ENCODE data around the gene MORN1. TPM values are rescaled to one million over a fixed set of nuclear protein-coding genes. Genes with fewer than 3 reads are reported as not detected.

MORN1 gene
- total and polyA plus RNA-seq, 2 of the 4 experiments (the other 2 are of a cell fraction), result 3.0 to 4.2 TPM

DNA sequence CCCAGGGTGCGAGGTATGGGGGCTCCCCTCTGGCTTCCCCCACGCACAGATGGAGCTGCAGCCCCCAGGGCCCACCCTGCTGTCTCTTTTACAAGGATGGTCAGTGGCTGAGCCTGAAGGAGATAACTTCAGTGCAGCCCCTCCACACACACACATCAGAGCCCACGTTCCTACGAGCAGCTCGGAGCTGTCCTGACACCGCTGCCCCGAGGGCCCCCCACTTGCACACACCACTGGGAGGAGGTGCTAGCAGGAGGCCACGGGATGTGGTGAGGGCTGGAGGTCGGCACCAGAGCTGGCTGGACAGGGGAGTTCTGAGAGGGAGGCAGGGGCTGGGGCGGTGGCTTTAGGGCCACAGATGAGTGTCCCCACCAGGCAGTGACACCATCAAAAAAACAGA, 53.9 kb downstream of the MORN1 start:
- Histone ChIP-seq H3K27me3 (ENCODE audit: control insufficient read depth, insufficient read depth, low read length) (no peaks in the 10 kb centered on the region; the same call in 1 of the 2 replicates), H3K14ac (replicated peaks; ENCODE audit: low read depth, low read length) (no peak overlapping the region), H2AFZ (replicated peaks; ENCODE audit: low read length, poor library complexity) (no peak overlapping the region), H3K79me1 (ENCODE audit: low read depth in 1 of 2, low read length in 2 of 2) (no peaks in the 10 kb centered on the region), H2AK5ac (ENCODE audit: low read depth, low read length) (no peak overlapping the region), H3K9ac (ENCODE audit: low read depth, low read length) (no peak overlapping the region), H3K56ac (ENCODE audit: extremely low read depth, insufficient read depth, low read length) (no peak overlapping the region), H4K5ac (ENCODE audit: low read depth, low read length) (no peak overlapping the region), H4K20me1 (ENCODE audit: insufficient read depth, low read length) (no peaks in the 10 kb centered on the region), H4K91ac (ENCODE audit: insufficient read depth, low read depth, low read length) (no peak overlapping the region), H3K36me3 (ENCODE audit: control insufficient read depth, insufficient read depth, low read length) (no peaks in the 10 kb centered on the region), H3K9me3 (ENCODE audit: control insufficient read depth, insufficient read depth, low read length) (no peaks in the 10 kb centered on the region; the same call in 1 of the 2 replicates), H3K23ac (ENCODE audit: low read depth, low read length) (no peak overlapping the region), H2AK9ac (replicated peaks; ENCODE audit: low read depth, low read length, poor library complexity) (no peak overlapping the region), H3K4me1 (ENCODE audit: control insufficient read depth, insufficient read depth, low read length) (no peaks in the 10 kb centered on the region), H4K8ac (ENCODE audit: low read depth in 2 of 2, low read length in 2 of 2) (no peak overlapping the region), H2BK15ac (ENCODE audit: low read depth, low read length) (no peak overlapping the region), H3K4me3 (ENCODE audit: insufficient read depth, low read depth, low read length) (no peak overlapping the region), H2BK5ac (ENCODE audit: low read depth, low read length, poor library complexity, severe bottlenecking) (no peak overlapping the region), H3K4ac (ENCODE audit: low read depth, low read length) (no peak overlapping the region), H3K4me2 (ENCODE audit: low read depth, low read length) (no peak overlapping the region), H3K18ac (ENCODE audit: low read depth, low read length) (no peak overlapping the region), H3K27ac (ENCODE audit: insufficient read depth, low read length) (no peak overlapping the region), H2BK120ac (ENCODE audit: low read depth, low read length) (no peak overlapping the region), H3K9me1 (ENCODE audit: insufficient read depth, low read length) (no peaks in the 10 kb centered on the region), H2BK20ac (ENCODE audit: low read depth, low read length) (no peak overlapping the region)
- dilution Hi-C loops (cut with HindIII; ENCODE audit: low sequenced_read_pairs, unreplicated experiment) (no loop called here), in situ Hi-C loops (cut with MboI; ENCODE audit: low sequenced_read_pairs) (no loop called here), intact Hi-C loops (cut with micrococcal nuclease) (no loop called here)
- ATAC-seq (ENCODE audit: low read depth) (no peak), DNase-seq (no peak)
- no CpG with 5 or more reads among the region's 10 CpGs for WGBS, 2 experiments (ENCODE audit: extremely low coverage in 2 of 2, insufficient read length in 1 of 2)
- no peak for TF ChIP-seq MAZ (IDR thresholded peaks at IDR 0.05; ENCODE audit: borderline replicate concordance, low read depth, low read length)
- no peak for TF ChIP-seq MXI1 (IDR thresholded peaks at IDR 0.05; ENCODE audit: borderline replicate concordance, low read depth, low read length)
- TF ChIP-seq, protein P1, sequence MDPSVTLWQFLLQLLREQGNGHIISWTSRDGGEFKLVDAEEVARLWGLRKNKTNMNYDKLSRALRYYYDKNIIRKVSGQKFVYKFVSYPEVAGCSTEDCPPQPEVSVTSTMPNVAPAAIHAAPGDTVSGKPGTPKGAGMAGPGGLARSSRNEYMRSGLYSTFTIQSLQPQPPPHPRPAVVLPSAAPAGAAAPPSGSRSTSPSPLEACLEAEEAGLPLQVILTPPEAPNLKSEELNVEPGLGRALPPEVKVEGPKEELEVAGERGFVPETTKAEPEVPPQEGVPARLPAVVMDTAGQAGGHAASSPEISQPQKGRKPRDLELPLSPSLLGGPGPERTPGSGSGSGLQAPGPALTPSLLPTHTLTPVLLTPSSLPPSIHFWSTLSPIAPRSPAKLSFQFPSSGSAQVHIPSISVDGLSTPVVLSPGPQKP (IDR thresholded peaks at IDR 0.05; ENCODE audit: borderline replicate concordance, low read depth, low read length), result no peak
- no peak for TF ChIP-seq MAFK (IDR thresholded peaks at IDR 0.05; ENCODE audit: low read depth, low read length)
- no peak for TF ChIP-seq BHLHE40 (IDR thresholded peaks at IDR 0.05; ENCODE audit: low read depth, low read length)
- no peak for TF ChIP-seq FOS (IDR thresholded peaks at IDR 0.05; ENCODE audit: low read depth, low read length)
- TF ChIP-seq SMC3 (IDR thresholded peaks at IDR 0.05; ENCODE audit: low read depth, low read length), result no peak
- TF ChIP-seq CEBPB (IDR thresholded peaks at IDR 0.05; ENCODE audit: low read depth, low read length), result no peak
- TF ChIP-seq CHD1 (IDR thresholded peaks at IDR 0.05; ENCODE audit: low read depth, low read length), result no peak
- CTCF ChIA-PET, result no interaction called here
- POLR2A ChIA-PET (ENCODE audit: unreplicated experiment), result no interaction called here
- no TSS peak for BruUV-seq (replicated peaks)

Data from IMR-90 (cell line).